Activated naive CD4-positive, alpha-beta T cell treated with anti-CD3 and anti-CD28 coated beads, Interleukin-2, amount 50 U/mL, for 16 hours (primary cell): Measurements from ENCODE around the gene DPYD.
"Not testable (repeated sequence)": the region's sequence is repeated elsewhere in the genome, so short reads cannot be mapped to it uniquely, and the experiment has no call there.

Experiments used
- DNase-seq: peaks from one replicate; pipeline ENCODE4 v3.0.0-alpha.2; 2020

DPYD gene

GRCh38 chr1:97412737-97413136 lies 508.1 kb downstream of the DPYD start:
- DNase-seq, result no peak

GRCh38 chr1:97412166-97412565 lies 508.7 kb downstream of the DPYD start:
- no peak for DNase-seq

- DNase-seq, result no peak
These were observed 524.4 kb downstream of the DPYD start for GRCh38 chr1:97396463-97396862.

GRCh38 chr1:97392701-97393100 lies 528.1 kb downstream of the DPYD start:
- no peak for DNase-seq

- DNase-seq, result no peak
These were observed 535.1 kb downstream of the DPYD start for GRCh38 chr1:97385536-97386277.

- DNase-seq, result no peak
These were observed 536.4 kb downstream of the DPYD start for GRCh38 chr1:97384294-97384968.

- DNase-seq, result no peak
These were observed 537.0 kb downstream of the DPYD start for GRCh38 chr1:97383797-97384196.

- DNase-seq, result no peak
These were observed 538.6 kb downstream of the DPYD start for GRCh38 chr1:97382206-97382605.

- no peak for DNase-seq
These were observed 541.3 kb downstream of the DPYD start for GRCh38 chr1:97379387-97380075.

- no peak for DNase-seq
These were observed 542.2 kb downstream of the DPYD start for GRCh38 chr1:97378596-97378995.

- no peak for DNase-seq
These were observed 543.3 kb downstream of the DPYD start for GRCh38 chr1:97377432-97378034.

- no peak for DNase-seq
These were observed 547.8 kb downstream of the DPYD start for GRCh38 chr1:97373000-97373399.

GRCh38 chr1:97372531-97372930 lies 548.3 kb downstream of the DPYD start:
- no peak for DNase-seq

- no peak for DNase-seq
These were observed 552.5 kb downstream of the DPYD start for GRCh38 chr1:97368296-97368695.

GRCh38 chr1:97366984-97367383 lies 553.9 kb downstream of the DPYD start:
- no peak for DNase-seq

GRCh38 chr1:97365026-97365425 lies 555.8 kb downstream of the DPYD start:
- DNase-seq, result no peak

- no peak for DNase-seq
These were observed 556.7 kb downstream of the DPYD start for GRCh38 chr1:97364086-97364485.

- DNase-seq, result no peak
These were observed 564.5 kb downstream of the DPYD start for GRCh38 chr1:97356309-97356708.

- DNase-seq, result no peak
These were observed 567.9 kb downstream of the DPYD start for GRCh38 chr1:97352936-97353382.

GRCh38 chr1:97351846-97352245 lies 569.0 kb downstream of the DPYD start:
- no peak for DNase-seq

- DNase-seq, result no peak
These were observed 570.2 kb downstream of the DPYD start for GRCh38 chr1:97350662-97351061.

- no peak for DNase-seq
These were observed 570.6 kb downstream of the DPYD start for GRCh38 chr1:97350241-97350640.

GRCh38 chr1:97349794-97350193 lies 571.0 kb downstream of the DPYD start:
- not testable (repeated sequence) for DNase-seq
